Fibroblast of the aortic adventitia (primary cell): ENCODE measurements around the gene ABO. TPM values are rescaled to one million over a fixed set of nuclear protein-coding genes. Genes with fewer than 3 reads are reported as not detected.
A peak's percentile ranks its signal among the peaks of the same experiment; 100 is the strongest.
"Not testable (repeated sequence)": the region's sequence is repeated elsewhere in the genome, so short reads cannot be mapped to it uniquely, and the experiment has no call there.

Experiments used
- DNase-seq: peaks from one replicate; pipeline ENCODE4 v3.0.0-alpha.2; 2010; ENCODE audit warnings: low read depth
- H3K4me3 ChIP-seq: 2 replicates; pipeline ENCODE4 v1.5.1; 2011; ENCODE audit warnings: low read depth, mild to moderate bottlenecking, control low read depth, low read length, moderate library complexity
- total RNA-seq: library from RNA; depleted of rRNA; stranded (reverse); fragments of >200 nt; gene quantifications from 2 replicates; pipeline ENCODE4 v1.2.3, GENCODE V29; 2012; ENCODE audit warnings: low replicate concordance
- TF ChIP-seq, protein P1 (sequence below): IDR thresholded peaks from 2 replicates; pipeline ENCODE4 v1.5.1; 2011; ENCODE audit warnings: mild to moderate bottlenecking, low read length, control low read depth, inconsistent platforms; ENCODE audit not compliant: insufficient read depth

Gene ABO
- total RNA-seq, 1 donor, result not detected

DNA sequence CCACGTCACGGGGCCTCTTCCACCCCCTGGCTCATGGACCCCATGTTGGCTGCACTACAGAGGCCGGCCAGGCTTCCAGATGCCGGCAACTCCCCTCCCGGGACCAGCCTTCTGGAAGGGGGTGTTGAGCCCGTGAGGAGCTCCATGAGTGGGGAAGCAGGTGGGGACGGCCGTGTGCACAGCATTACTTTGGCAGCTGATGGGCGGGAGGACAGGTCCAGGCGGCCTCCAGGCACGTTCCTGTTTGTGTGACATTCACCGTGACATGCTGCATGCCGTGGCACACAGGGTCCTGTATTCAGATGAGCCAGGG lies 29.1 kb upstream of the ABO start:
- TF ChIP-seq, protein P1, sequence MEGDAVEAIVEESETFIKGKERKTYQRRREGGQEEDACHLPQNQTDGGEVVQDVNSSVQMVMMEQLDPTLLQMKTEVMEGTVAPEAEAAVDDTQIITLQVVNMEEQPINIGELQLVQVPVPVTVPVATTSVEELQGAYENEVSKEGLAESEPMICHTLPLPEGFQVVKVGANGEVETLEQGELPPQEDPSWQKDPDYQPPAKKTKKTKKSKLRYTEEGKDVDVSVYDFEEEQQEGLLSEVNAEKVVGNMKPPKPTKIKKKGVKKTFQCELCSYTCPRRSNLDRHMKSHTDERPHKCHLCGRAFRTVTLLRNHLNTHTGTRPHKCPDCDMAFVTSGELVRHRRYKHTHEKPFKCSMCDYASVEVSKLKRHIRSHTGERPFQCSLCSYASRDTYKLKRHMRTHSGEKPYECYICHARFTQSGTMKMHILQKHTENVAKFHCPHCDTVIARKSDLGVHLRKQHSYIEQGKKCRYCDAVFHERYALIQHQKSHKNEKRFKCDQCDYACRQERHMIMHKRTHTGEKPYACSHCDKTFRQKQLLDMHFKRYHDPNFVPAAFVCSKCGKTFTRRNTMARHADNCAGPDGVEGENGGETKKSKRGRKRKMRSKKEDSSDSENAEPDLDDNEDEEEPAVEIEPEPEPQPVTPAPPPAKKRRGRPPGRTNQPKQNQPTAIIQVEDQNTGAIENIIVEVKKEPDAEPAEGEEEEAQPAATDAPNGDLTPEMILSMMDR, result no peak

DNA sequence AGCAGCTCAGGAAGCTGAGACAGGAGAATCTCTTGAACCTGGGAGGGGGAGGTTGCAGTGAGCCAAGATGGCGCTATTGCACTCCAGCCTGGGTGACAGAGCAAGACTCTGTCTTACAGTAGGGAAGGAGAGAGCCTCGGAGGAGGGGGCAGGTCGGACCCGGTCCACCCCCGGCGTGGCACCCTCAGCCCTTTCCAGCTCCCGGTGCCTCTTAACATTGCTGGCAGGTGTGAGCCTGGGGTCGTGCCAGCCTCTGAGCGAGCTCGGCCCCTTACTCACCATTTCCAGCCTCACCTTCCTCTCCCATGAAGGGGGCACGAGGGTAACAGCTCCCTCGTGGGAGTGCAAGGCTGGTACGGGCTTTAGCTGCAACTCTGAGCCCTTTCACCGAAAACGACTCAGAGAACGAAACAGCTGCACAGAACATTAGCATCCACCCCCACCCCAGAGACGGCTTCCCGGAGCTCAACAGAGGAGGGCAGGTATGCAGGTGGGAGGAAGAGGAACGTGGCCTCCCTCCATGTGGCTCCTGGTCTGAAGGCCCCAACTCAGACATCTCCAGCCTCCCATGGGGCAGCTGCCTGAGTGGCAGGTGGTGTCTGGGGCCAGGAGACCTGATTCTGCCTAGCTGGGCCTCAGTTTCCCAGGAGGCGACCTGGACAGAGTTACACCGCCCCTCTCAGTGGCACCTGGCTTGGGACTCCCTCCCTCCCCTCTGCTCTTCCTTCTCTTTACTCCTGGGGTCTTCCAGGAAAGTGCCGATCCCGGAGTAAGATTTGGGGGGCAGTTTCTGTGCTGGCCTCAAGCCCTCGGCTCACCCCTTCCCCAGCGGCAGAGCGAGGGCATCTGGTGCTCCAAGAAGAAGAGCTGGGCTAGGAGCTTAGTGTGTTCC lies 28.5 kb upstream of the ABO start:
- no peak for DNase-seq
- no peak overlapping the region for H3K4me3 ChIP-seq
- TF ChIP-seq, protein P1, result no peak

More for the DNA sequence above, 29.1 kb upstream of the ABO start:
- no peak for DNase-seq
- no peak overlapping the region for H3K4me3 ChIP-seq

GRCh38 chr9:133301253-133302230 lies 26.5 kb upstream of the ABO start:
- TF ChIP-seq, protein P1, result no peak
- DNase-seq, result no peak
- H3K4me3 ChIP-seq, result no peak overlapping the region

DNA sequence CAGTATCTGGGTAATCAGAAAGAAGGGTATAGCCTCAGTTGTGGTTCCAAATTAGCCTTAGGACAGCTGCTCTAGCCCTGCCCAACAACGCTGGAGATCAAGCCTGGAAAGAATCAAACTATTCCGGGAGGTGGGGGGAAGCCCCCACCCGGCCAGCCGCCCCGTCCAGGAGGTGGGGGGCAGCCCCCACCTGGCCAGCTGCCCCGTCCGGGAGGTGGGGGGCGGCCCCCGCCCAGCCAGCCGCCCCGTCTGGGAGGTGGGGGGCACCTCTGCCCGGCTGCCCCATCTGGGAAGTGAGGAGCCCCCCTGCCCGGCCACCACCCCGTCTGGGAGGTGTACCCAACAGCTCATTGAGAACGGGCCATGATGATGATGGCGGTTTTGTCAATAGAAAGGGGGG lies 25.0 kb upstream of the ABO start:
- not testable (repeated sequence) for DNase-seq, H3K4me3 ChIP-seq

- no peak for DNase-seq
- H3K4me3 ChIP-seq, result no peak overlapping the region
- TF ChIP-seq, protein P1, result no peak
These were observed 19.3 kb upstream of the ABO start for GRCh38 chr9:133294257-133294656.

DNA sequence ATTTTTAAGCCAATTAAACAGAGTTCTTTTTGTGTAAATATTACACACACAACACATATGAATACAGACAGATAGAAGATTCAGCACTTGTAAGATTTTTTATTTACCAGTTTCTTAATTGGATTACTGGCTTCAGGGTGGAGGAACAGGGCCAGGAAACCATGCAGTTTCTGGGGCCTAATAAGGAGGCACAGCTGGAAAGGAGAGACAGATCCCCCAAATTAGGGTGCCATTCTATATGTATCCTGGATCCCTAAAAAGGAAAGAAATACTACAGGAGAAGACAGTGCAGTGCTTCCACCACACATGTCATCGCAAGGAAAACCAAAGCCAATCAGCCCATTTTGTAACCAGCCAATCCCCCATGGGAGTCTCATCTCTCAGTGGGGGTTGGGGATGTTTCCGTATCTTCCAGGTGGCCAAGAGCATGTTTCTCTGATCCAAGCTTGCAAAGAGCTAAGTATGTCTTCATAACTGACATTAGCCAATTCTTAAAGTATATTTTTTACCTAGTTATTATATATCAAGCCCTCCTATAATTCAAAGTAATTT lies 15.8 kb upstream of the ABO start:
- no peak for DNase-seq
- H3K4me3 ChIP-seq, result no peak overlapping the region
- TF ChIP-seq, protein P1, result no peak

GRCh38 chr9:133286523-133286922 lies 11.5 kb upstream of the ABO start:
- H3K4me3 ChIP-seq, result no peak overlapping the region
- DNase-seq, result peak; percentile 40
- TF ChIP-seq, protein P1, result no peak
